WTC11 (cell line): ENCODE data around the gene ANGPTL2. TPM values are rescaled to one million over a fixed set of nuclear protein-coding genes. Genes with fewer than 3 reads are reported as not detected.

Source experiments
- ATAC-seq: fragments of 200-7000 bp; cut with Tn5 transposase; 2 replicates; pipeline ENCODE4 v1.10.0; 2021; ENCODE audit warnings: mild to moderate bottlenecking, moderate library complexity
- CTCF ChIA-PET: fragments of 300-600 bp; sonication (Branson Sonifier 250); formaldehyde crosslinking; loops from one replicate; lab custom pipeline; 2021; ENCODE audit warnings: antibody characterized with exemption; lab: Charles Lee
- POLR2A ChIA-PET: fragments of 350-600 bp; sonication (Branson Sonifier 250); formaldehyde crosslinking; loops from one replicate; lab custom pipeline; 2021; ENCODE audit warnings: antibody characterized with exemption; lab: Charles Lee
- DNase-seq: peaks from one replicate; pipeline ENCODE4 v3.0.0; 2021; ENCODE audit warnings: low spot score
- H3K27ac Mint-ChIP-seq: 2 replicates; pipeline ENCODE4 v1.8.0; 2021; ENCODE audit warnings: mixed read lengths
- H3K27me3 Mint-ChIP-seq: 2 replicates; pipeline ENCODE4 v1.8.0; 2021; ENCODE audit warnings: low read depth, mild to moderate bottlenecking, moderate library complexity, mixed read lengths
- H3K36me3 Mint-ChIP-seq: 2 replicates; pipeline ENCODE4 v1.8.0; 2021; ENCODE audit warnings: mixed read lengths
- H3K4me1 Mint-ChIP-seq: 2 replicates; pipeline ENCODE4 v1.8.0; 2022; ENCODE audit warnings: mixed read lengths
- H3K4me3 Mint-ChIP-seq: 2 replicates; pipeline ENCODE4 v1.8.0; 2021; ENCODE audit warnings: mild to moderate bottlenecking, moderate library complexity, mixed read lengths
- H3K9me3 Mint-ChIP-seq: 2 replicates; pipeline ENCODE4 v1.8.0; 2021; ENCODE audit warnings: mixed read lengths
- CBFB ChIP-seq: sonication (generic); formaldehyde crosslinking; IDR thresholded peaks from 2 replicates; pipeline ENCODE4 v1.8.1; 2022; ENCODE audit warnings: mild to moderate bottlenecking, low read depth, missing genetic modification reagents
- CDX4 ChIP-seq: fragments of 250-450 bp; sonication (Bioruptor Pico); IDR thresholded peaks from 2 replicates; pipeline ENCODE4 v1.9.0; 2021; ENCODE audit warnings: moderate library complexity, mild to moderate bottlenecking, inconsistent platforms, borderline replicate concordance
- EMX1 ChIP-seq: fragments of 250-450 bp; sonication (Bioruptor Pico); IDR thresholded peaks from 2 replicates; pipeline ENCODE4 v1.8.0; 2021; ENCODE audit warnings: mild to moderate bottlenecking
- ESRRA ChIP-seq: sonication (generic); formaldehyde crosslinking; IDR thresholded peaks from 2 replicates; pipeline ENCODE4 v1.8.1; 2022; ENCODE audit warnings: mild to moderate bottlenecking, missing genetic modification reagents, borderline replicate concordance
- FOXJ3 ChIP-seq: sonication (generic); formaldehyde crosslinking; IDR thresholded peaks from 2 replicates; pipeline ENCODE4 v1.9.0; 2021; ENCODE audit warnings: missing genetic modification reagents, mild to moderate bottlenecking, borderline replicate concordance
- FOXK1 ChIP-seq: sonication (generic); formaldehyde crosslinking; IDR thresholded peaks from 2 replicates; pipeline ENCODE4 v1.8.0; 2022; ENCODE audit warnings: mild to moderate bottlenecking, moderate library complexity, missing genetic modification reagents
- FOXP1 ChIP-seq: sonication (generic); formaldehyde crosslinking; IDR thresholded peaks from 2 replicates; pipeline ENCODE4 v1.8.0; 2022; ENCODE audit warnings: missing genetic modification reagents, mild to moderate bottlenecking, moderate library complexity, borderline replicate concordance
- GRHL2 ChIP-seq: fragments of 250-450 bp; sonication (Bioruptor Pico); IDR thresholded peaks from 2 replicates; pipeline ENCODE4 v1.8.0; 2022; ENCODE audit warnings: mild to moderate bottlenecking, moderate library complexity; ENCODE audit not compliant: insufficient replicate concordance, severe bottlenecking
- MLX ChIP-seq: sonication (generic); formaldehyde crosslinking; IDR thresholded peaks from 2 replicates; pipeline ENCODE4 v1.8.1; 2023; ENCODE audit warnings: mild to moderate bottlenecking, missing genetic modification reagents, moderate library complexity
- NFATC4 ChIP-seq: fragments of 250-450 bp; sonication (Bioruptor Pico); IDR thresholded peaks from 2 replicates; pipeline ENCODE4 v1.9.0; 2021; ENCODE audit warnings: mild to moderate bottlenecking
- NR3C1 ChIP-seq: sonication (generic); formaldehyde crosslinking; conservative IDR thresholded peaks from 2 replicates; pipeline ENCODE4 v1.8.1; 2023; ENCODE audit warnings: low read depth, mild to moderate bottlenecking, missing genetic modification reagents
- RORB ChIP-seq: fragments of 250-450 bp; sonication (Bioruptor Pico); IDR thresholded peaks from 2 replicates; pipeline ENCODE4 v1.9.0; 2021; ENCODE audit warnings: mild to moderate bottlenecking
- SMAD4 ChIP-seq: sonication (generic); formaldehyde crosslinking; IDR thresholded peaks from 2 replicates; pipeline ENCODE4 v1.8.0; 2022; ENCODE audit warnings: mild to moderate bottlenecking, missing genetic modification reagents
- TEAD1 ChIP-seq: sonication (generic); formaldehyde crosslinking; IDR thresholded peaks from 2 replicates; pipeline ENCODE4 v1.8.0; 2022; ENCODE audit warnings: mild to moderate bottlenecking, missing genetic modification reagents
- USF1 ChIP-seq: sonication (generic); formaldehyde crosslinking; IDR thresholded peaks from 2 replicates; pipeline ENCODE4 v1.8.0; 2022; ENCODE audit warnings: mild to moderate bottlenecking, missing genetic modification reagents
- ZNF138 ChIP-seq: sonication (generic); formaldehyde crosslinking; conservative IDR thresholded peaks from 2 replicates; pipeline ENCODE4 v1.8.1; 2022; ENCODE audit warnings: mild to moderate bottlenecking, moderate library complexity, missing genetic modification reagents
- ZNF396 ChIP-seq: fragments of 250-450 bp; sonication (Bioruptor Pico); IDR thresholded peaks from 2 replicates; pipeline ENCODE4 v1.8.0; 2021; ENCODE audit warnings: mild to moderate bottlenecking, moderate library complexity, borderline replicate concordance
- ZNF425 ChIP-seq: fragments of 250-450 bp; sonication (Bioruptor Pico); conservative IDR thresholded peaks from 2 replicates; pipeline ENCODE4 v1.9.0; 2021; ENCODE audit warnings: mild to moderate bottlenecking
- total RNA-seq: library from RNA; stranded (reverse); gene quantifications from 3 replicates; pipeline ENCODE4 v1.2.3, GENCODE V29; 2021
- TF ChIP-seq, protein P1 (sequence below): sonication (generic); formaldehyde crosslinking; IDR thresholded peaks from 2 replicates; pipeline ENCODE4 v1.8.1; 2023; ENCODE audit warnings: mild to moderate bottlenecking, missing genetic modification reagents
- TF ChIP-seq, protein P2 (sequence below): fragments of 250-450 bp; sonication (Bioruptor Pico); IDR thresholded peaks from 2 replicates; pipeline ENCODE4 v2.1.2; 2022; ENCODE audit warnings: mild to moderate bottlenecking, moderate library complexity

ANGPTL2 gene
- total RNA-seq, 1 experiment from 2014 or later = 4.5 TPM

DNA sequence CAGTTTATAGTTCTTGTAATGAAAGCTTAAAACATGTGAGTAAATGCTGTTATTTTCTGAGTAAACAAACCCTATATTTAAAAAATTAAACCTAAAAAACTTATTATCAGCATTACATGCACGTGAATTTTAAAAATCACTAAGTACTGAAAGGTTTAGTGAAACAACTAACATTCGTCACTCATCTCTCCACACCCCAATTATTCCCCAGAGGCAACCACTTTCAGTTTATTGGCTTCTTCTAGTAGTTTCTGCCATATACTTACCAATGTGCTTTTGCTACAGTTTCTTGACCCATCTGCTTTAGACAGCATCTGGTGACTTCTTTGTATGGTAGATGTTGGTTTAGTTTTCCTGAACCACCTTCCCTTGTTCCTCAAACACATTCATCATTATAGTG is 58.1 kb downstream of the ANGPTL2 start:
- Mint-ChIP-seq H3K9me3 (no peaks in the 10 kb centered on the region), H3K27me3 (no peaks in the 10 kb centered on the region), H3K27ac (no peak overlapping the region), H3K4me1 (peaks cover 12% of the 10 kb centered on the region), H3K36me3 (no peaks in the 10 kb centered on the region), H3K4me3 (no peak overlapping the region)
- no peak for DNase-seq
- POLR2A ChIA-PET = no interaction called here
- TF ChIP-seq RORB = no peak
- TF ChIP-seq NFATC4 (CRISPR knock-in tag) = no peak
- TF ChIP-seq CDX4 (CRISPR knock-in tag) = no peak
- TF ChIP-seq USF1 (CRISPR knock-in tag) = no peak
- CTCF ChIA-PET = no interaction called here
- ATAC-seq = no peak

- DNase-seq (no peak), ATAC-seq (no peak)
- Mint-ChIP-seq H3K36me3 (no peaks in the 10 kb centered on the region), H3K4me1 (peaks cover 10% of the 10 kb centered on the region), H3K9me3 (no peaks in the 10 kb centered on the region), H3K4me3 (no peak overlapping the region), H3K27ac (no peak overlapping the region), H3K27me3 (no peaks in the 10 kb centered on the region)
- POLR2A ChIA-PET = no interaction called here
- no peak for TF ChIP-seq ZNF138
- no peak for TF ChIP-seq FOXJ3 (CRISPR knock-in tag)
- no peak for TF ChIP-seq TEAD1 (CRISPR knock-in tag)
- no peak for TF ChIP-seq MLX (CRISPR knock-in tag)
- no peak for TF ChIP-seq FOXP1 (CRISPR knock-in tag)
- TF ChIP-seq GRHL2 (CRISPR knock-in tag) = no peak
- no peak for TF ChIP-seq ESRRA
- TF ChIP-seq ZNF425 (CRISPR knock-in tag) = no peak
- TF ChIP-seq NR3C1 (CRISPR knock-in tag) = no peak
- TF ChIP-seq ZNF396 (CRISPR knock-in tag) = no peak
- TF ChIP-seq FOXK1 = no peak
- TF ChIP-seq CDX4 (CRISPR knock-in tag) = no peak
- TF ChIP-seq, protein P1, sequence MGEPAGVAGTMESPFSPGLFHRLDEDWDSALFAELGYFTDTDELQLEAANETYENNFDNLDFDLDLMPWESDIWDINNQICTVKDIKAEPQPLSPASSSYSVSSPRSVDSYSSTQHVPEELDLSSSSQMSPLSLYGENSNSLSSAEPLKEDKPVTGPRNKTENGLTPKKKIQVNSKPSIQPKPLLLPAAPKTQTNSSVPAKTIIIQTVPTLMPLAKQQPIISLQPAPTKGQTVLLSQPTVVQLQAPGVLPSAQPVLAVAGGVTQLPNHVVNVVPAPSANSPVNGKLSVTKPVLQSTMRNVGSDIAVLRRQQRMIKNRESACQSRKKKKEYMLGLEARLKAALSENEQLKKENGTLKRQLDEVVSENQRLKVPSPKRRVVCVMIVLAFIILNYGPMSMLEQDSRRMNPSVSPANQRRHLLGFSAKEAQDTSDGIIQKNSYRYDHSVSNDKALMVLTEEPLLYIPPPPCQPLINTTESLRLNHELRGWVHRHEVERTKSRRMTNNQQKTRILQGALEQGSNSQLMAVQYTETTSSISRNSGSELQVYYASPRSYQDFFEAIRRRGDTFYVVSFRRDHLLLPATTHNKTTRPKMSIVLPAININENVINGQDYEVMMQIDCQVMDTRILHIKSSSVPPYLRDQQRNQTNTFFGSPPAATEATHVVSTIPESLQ = no peak
- no peak for TF ChIP-seq CBFB (CRISPR knock-in tag)
- TF ChIP-seq, protein P2, sequence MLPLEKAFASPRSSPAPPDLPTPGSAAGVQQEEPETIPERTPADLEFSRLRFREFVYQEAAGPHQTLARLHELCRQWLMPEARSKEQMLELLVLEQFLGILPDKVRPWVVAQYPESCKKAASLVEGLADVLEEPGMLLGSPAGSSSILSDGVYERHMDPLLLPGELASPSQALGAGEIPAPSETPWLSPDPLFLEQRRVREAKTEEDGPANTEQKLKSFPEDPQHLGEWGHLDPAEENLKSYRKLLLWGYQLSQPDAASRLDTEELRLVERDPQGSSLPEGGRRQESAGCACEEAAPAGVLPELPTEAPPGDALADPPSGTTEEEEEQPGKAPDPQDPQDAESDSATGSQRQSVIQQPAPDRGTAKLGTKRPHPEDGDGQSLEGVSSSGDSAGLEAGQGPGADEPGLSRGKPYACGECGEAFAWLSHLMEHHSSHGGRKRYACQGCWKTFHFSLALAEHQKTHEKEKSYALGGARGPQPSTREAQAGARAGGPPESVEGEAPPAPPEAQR (CRISPR knock-in tag) = no peak
- no peak for TF ChIP-seq SMAD4 (CRISPR knock-in tag)
- no peak for TF ChIP-seq EMX1 (CRISPR knock-in tag)
- CTCF ChIA-PET = no interaction called here
These were observed 61.0 kb downstream of the ANGPTL2 start for GRCh38 chr9:127061411-127061810.
